Sigmoid colon (tissue), 4 donors: ENCODE results near the gene PPM1K.

Experiments used
- EP300 ChIP-seq, 4 donors: sonication (generic); formaldehyde crosslinking; IDR thresholded peaks; one replicate each; pipeline ENCODE4 v1.6.1; 2017; ENCODE audit warnings: antibody characterized with exemption in 4 of 4
- POLR2A ChIP-seq, 2 donors: fragments of 450-650 bp; IDR thresholded peaks; one replicate each; pipeline ENCODE4 v1.6.1; 2016; ENCODE audit warnings: antibody characterized with exemption in 2 of 2, mild to moderate bottlenecking in 2 of 2, moderate library complexity in 2 of 2
- POLR2AphosphoS5 ChIP-seq, 4 donors: sonication (generic); formaldehyde crosslinking; IDR thresholded peaks; one replicate each; pipeline ENCODE4 v1.6.1; 2017; ENCODE audit warnings: antibody characterized with exemption in 4 of 4
- TF ChIP-seq, protein P1 (sequence below), 4 experiments: fragments of 450-650 bp in 3 of 4; fragments of 200-600 bp in 1 of 4; IDR thresholded peaks; one replicate each; pipeline ENCODE4 v1.5.1; 2016 to 2019; ENCODE audit warnings: antibody characterized with exemption in 4 of 4, mild to moderate bottlenecking in 3 of 4, moderate library complexity in 2 of 4

DNA sequence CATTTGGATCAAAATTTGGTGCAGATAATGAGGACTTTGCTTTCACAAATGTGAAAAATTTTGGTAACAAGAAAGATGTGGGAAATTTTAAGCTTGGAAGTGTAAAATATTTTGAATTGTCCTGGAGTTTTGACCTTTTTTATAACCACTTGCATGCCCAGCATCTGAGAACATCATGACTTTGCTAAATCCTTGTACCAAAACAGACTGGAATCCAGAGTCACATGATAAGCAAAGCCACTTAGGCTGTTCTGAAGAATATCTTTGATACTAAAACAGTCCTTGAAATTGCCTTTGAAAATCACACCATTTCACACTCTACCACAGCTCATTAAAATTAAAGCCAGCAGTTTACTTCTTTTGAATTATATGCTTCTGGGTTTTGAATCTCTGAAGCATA, 2.5 kb upstream of the PPM1K start:
- TF ChIP-seq, protein P1, sequence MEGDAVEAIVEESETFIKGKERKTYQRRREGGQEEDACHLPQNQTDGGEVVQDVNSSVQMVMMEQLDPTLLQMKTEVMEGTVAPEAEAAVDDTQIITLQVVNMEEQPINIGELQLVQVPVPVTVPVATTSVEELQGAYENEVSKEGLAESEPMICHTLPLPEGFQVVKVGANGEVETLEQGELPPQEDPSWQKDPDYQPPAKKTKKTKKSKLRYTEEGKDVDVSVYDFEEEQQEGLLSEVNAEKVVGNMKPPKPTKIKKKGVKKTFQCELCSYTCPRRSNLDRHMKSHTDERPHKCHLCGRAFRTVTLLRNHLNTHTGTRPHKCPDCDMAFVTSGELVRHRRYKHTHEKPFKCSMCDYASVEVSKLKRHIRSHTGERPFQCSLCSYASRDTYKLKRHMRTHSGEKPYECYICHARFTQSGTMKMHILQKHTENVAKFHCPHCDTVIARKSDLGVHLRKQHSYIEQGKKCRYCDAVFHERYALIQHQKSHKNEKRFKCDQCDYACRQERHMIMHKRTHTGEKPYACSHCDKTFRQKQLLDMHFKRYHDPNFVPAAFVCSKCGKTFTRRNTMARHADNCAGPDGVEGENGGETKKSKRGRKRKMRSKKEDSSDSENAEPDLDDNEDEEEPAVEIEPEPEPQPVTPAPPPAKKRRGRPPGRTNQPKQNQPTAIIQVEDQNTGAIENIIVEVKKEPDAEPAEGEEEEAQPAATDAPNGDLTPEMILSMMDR (IDR thresholded peaks at IDR 0.05) = no peak
- TF ChIP-seq EP300 (IDR thresholded peaks at IDR 0.05) = no peak
- no peak for TF ChIP-seq POLR2A (IDR thresholded peaks at IDR 0.05)
- TF ChIP-seq POLR2AphosphoS5 (IDR thresholded peaks at IDR 0.05) = no peak
